Body of pancreas (tissue), 4 donors: ENCODE data around the gene PRDM2. TPM values are rescaled to one million over a fixed set of nuclear protein-coding genes. Genes with fewer than 3 reads are reported as not detected.

ENCODE experiments used
- ATAC-seq: fragments of 150-250 bp; one replicate; pipeline ENCODE4 v1.9.1; 2016
- DNase-seq, 4 donors: peaks; one replicate each; pipeline ENCODE4 v3.0.0-alpha.2; 2019
- H3K27ac ChIP-seq, 4 donors: fragments of 200-600 bp; sonication (generic); 1 replicate in 3 of 4; 2 replicates in 1 of 4; pipeline versions ENCODE4 v1.5.1 to v1.6.1; 2016 to 2019; ENCODE audit warnings: mild to moderate bottlenecking in 1 of 4, mixed read lengths in 1 of 4, moderate library complexity in 1 of 4
- H3K27me3 ChIP-seq, 2 donors: fragments of 200-600 bp; sonication (generic); one replicate each; pipeline ENCODE4 v1.6.0; 2016; ENCODE audit warnings: mild to moderate bottlenecking in 1 of 2
- H3K36me3 ChIP-seq, 2 donors: fragments of 200-600 bp; sonication (generic); replicated peaks in 1 of 2; 2 replicates each; pipeline ENCODE4 v1.5.1; 2016; ENCODE audit warnings: low read depth in 2 of 2; ENCODE audit not compliant: insufficient read depth in 1 of 2
- H3K4me1 ChIP-seq: fragments of 200-600 bp; sonication (generic); one replicate; pipeline ENCODE4 v1.6.0; 2016
- H3K4me3 ChIP-seq, 2 donors: fragments of 200-600 bp; sonication (generic); 1 replicate in 1 of 2; 2 replicates in 1 of 2; pipeline ENCODE4 v1.5.1; 2016 to 2019
- H3K9me3 ChIP-seq, 3 donors: fragments of 200-600 bp; sonication (generic); 1 replicate in 2 of 3; 2 replicates in 1 of 3; pipeline ENCODE4 v1.5.1; 2016
- CTCF ChIP-seq, 7 experiments: fragments of 450-650 bp in 4 of 7; fragments of 200-600 bp in 3 of 7; sonication (generic) in 3 of 7; IDR thresholded peaks; one replicate each; pipeline ENCODE4 v1.5.1; 2016 to 2019; ENCODE audit warnings: antibody characterized with exemption in 7 of 7
- POLR2A ChIP-seq, 3 donors: fragments of 450-650 bp; IDR thresholded peaks; one replicate each; pipeline ENCODE4 v1.6.1; 2016; ENCODE audit warnings: antibody characterized with exemption in 3 of 3, mild to moderate bottlenecking in 2 of 3
- WGBS, 2 donors: methylation state at CpG; one replicate each; pipeline ENCODE4 v1.1.5; 2017; 5-methylcytosine and 5-hydroxymethylcytosine counted together
- intact Hi-C: fragments of 100-400 bp; cut with DNase I; formaldehyde crosslinking; loops from one replicate; pipeline ENCODE4 v1.15.1; 2023
- total RNA-seq, 2 donors: library from RNA; depleted of rRNA; stranded (reverse); fragments of >200 nt; gene quantifications; one replicate each; pipeline ENCODE4 v1.1.0, GENCODE V29; 2016

PRDM2 gene
- total RNA-seq, 2 donors from 2014 or later, result 21.4 to 21.8 TPM

- DNase-seq (no peak), ATAC-seq (no peak)
- Histone ChIP-seq H3K27me3 (no peaks in the 10 kb centered on the region), H3K27ac (no peak overlapping the region), H3K4me1 (no peaks in the 10 kb centered on the region), H3K9me3 (no peaks in the 10 kb centered on the region), H3K4me3 (no peak overlapping the region), H3K36me3 (no peaks in the 10 kb centered on the region)
- 94 to 98% methylated on average over 6 of the region's 6 CpGs for WGBS, 2 donors
- intact Hi-C loops, result no loop called here
- no peak for TF ChIP-seq CTCF (IDR thresholded peaks at IDR 0.05)
- no peak for TF ChIP-seq POLR2A (IDR thresholded peaks at IDR 0.05)
These were observed 92.4 kb downstream of the PRDM2 start for GRCh38 chr1:13792419-13792818.

- intact Hi-C loops, result no loop called here
- no peak for ATAC-seq
- TF ChIP-seq CTCF (IDR thresholded peaks at IDR 0.05) (no peak), POLR2A (IDR thresholded peaks at IDR 0.05) (no peak)
- Histone ChIP-seq H3K9me3 (no peaks in the 10 kb centered on the region), H3K27me3 (no peaks in the 10 kb centered on the region), H3K4me1 (no peaks in the 10 kb centered on the region), H3K36me3 (no peaks in the 10 kb centered on the region), H3K27ac (no peak overlapping the region), H3K4me3 (no peak overlapping the region)
- DNase-seq, result no peak
- 95 to 97% methylated on average over 11 to 14 of the region's 14 CpGs for WGBS, 2 donors
These were observed 93.2 kb downstream of the PRDM2 start for GRCh38 chr1:13793088-13793730.

- Histone ChIP-seq H3K27me3 (no peaks in the 10 kb centered on the region), H3K27ac (no peak overlapping the region), H3K4me3 (no peak overlapping the region), H3K9me3 (no peaks in the 10 kb centered on the region), H3K4me1 (peaks cover 11% of the 10 kb centered on the region), H3K36me3 (no peaks in the 10 kb centered on the region)
- TF ChIP-seq CTCF (IDR thresholded peaks at IDR 0.05), result no peak
- no peak for TF ChIP-seq POLR2A (IDR thresholded peaks at IDR 0.05)
- no peak for ATAC-seq
- DNase-seq, result no peak
- intact Hi-C loops, result no loop called here
- WGBS, 2 donors, result 82 to 88% methylated on average over 8 of the region's 8 CpGs
These were observed 94.5 kb downstream of the PRDM2 start for GRCh38 chr1:13794231-13795187.

- no peak overlapping the region for H3K4me3 ChIP-seq
- no peak for ATAC-seq
- 65 to 72% methylated on average over 6 of the region's 6 CpGs for WGBS, 2 donors
- no peak overlapping the region for H3K27ac ChIP-seq
- intact Hi-C loops, result no loop called here
- H3K4me1 ChIP-seq, result peaks cover 29% of the 10 kb centered on the region
- no peak for DNase-seq
- TF ChIP-seq POLR2A (IDR thresholded peaks at IDR 0.05), result no peak
- no peaks in the 10 kb centered on the region for H3K27me3 ChIP-seq
- no peaks in the 10 kb centered on the region for H3K9me3 ChIP-seq
- no peaks in the 10 kb centered on the region for H3K36me3 ChIP-seq
These were observed 97.4 kb downstream of the PRDM2 start for GRCh38 chr1:13797397-13797796.

- Histone ChIP-seq H3K27me3 (no peaks in the 10 kb centered on the region), H3K9me3 (no peaks in the 10 kb centered on the region), H3K27ac (no peak overlapping the region), H3K36me3 (no peaks in the 10 kb centered on the region), H3K4me1 (peaks cover 29% of the 10 kb centered on the region), H3K4me3 (no peak overlapping the region)
- WGBS, 2 donors, result 91 to 95% methylated on average over 5 of the region's 5 CpGs
- DNase-seq (no peak), ATAC-seq (no peak)
- intact Hi-C loops, result no loop called here
- TF ChIP-seq CTCF (IDR thresholded peaks at IDR 0.05), result no peak
- TF ChIP-seq POLR2A (IDR thresholded peaks at IDR 0.05), result no peak
These were observed 98.1 kb downstream of the PRDM2 start for GRCh38 chr1:13798120-13798519.
